HepG2 (cell line): ENCODE measurements around the gene GSK3A. TPM values are rescaled to one million over a fixed set of nuclear protein-coding genes. Genes with fewer than 3 reads are reported as not detected.

Experiments
- ERF ChIP-seq: IDR thresholded peaks from 2 replicates; pipeline ENCODE4 v1.6.1; 2018; ENCODE audit warnings: missing biosample characterization, missing genetic modification reagents
- FOXJ3 ChIP-seq: sonication (generic); formaldehyde crosslinking; IDR thresholded peaks from 2 replicates; pipeline ENCODE4 v1.4.0; 2020; ENCODE audit warnings: missing genetic modification reagents, mild to moderate bottlenecking, borderline replicate concordance
- HOXA3 ChIP-seq: sonication (generic); formaldehyde crosslinking; IDR thresholded peaks from 2 replicates; pipeline ENCODE4 v1.5.0; 2020; ENCODE audit warnings: missing genetic modification reagents
- JARID2 ChIP-seq: sonication (generic); formaldehyde crosslinking; IDR thresholded peaks from 2 replicates; pipeline ENCODE4 v1.8.1; 2023; ENCODE audit warnings: missing genetic modification reagents, inconsistent platforms; ENCODE audit not compliant: insufficient replicate concordance
- NFE2 ChIP-seq: sonication (generic); formaldehyde crosslinking; IDR thresholded peaks from 2 replicates; pipeline ENCODE4 v1.4.0; 2020; ENCODE audit warnings: missing genetic modification reagents
- NFYC ChIP-seq: IDR thresholded peaks from 2 replicates; pipeline ENCODE4 v1.6.1; 2016; ENCODE audit warnings: missing genetic modification reagents, missing compliant biosample characterization
- PAWR ChIP-seq: sonication (generic); formaldehyde crosslinking; IDR thresholded peaks from 2 replicates; pipeline ENCODE4 v1.4.0; 2020; ENCODE audit warnings: missing genetic modification reagents, mild to moderate bottlenecking, borderline replicate concordance
- PRDM4 ChIP-seq: sonication (generic); formaldehyde crosslinking; IDR thresholded peaks from 2 replicates; pipeline ENCODE4 v1.9.0; 2021; ENCODE audit warnings: missing genetic modification reagents, borderline replicate concordance
- RAD51 ChIP-seq: fragments of 450-650 bp; IDR thresholded peaks from 2 replicates; pipeline ENCODE4 v1.6.1; 2016; ENCODE audit warnings: borderline replicate concordance
- RFX5 ChIP-seq: IDR thresholded peaks from 2 replicates; pipeline ENCODE4 v1.6.1; 2011; ENCODE audit warnings: low read depth, low read length, improper control_type of control experiment
- SOX5 ChIP-seq: IDR thresholded peaks from 2 replicates; pipeline ENCODE4 v1.6.1; 2016; ENCODE audit warnings: borderline replicate concordance
- SP140L ChIP-seq: sonication (generic); formaldehyde crosslinking; IDR thresholded peaks from 2 replicates; pipeline ENCODE4 v1.4.0; 2020; ENCODE audit warnings: missing genetic modification reagents, borderline replicate concordance
- SP4 ChIP-seq: sonication (generic); formaldehyde crosslinking; IDR thresholded peaks from 2 replicates; pipeline ENCODE4 v1.8.1; 2023; ENCODE audit warnings: mild to moderate bottlenecking, missing genetic modification reagents
- TRIM24 ChIP-seq: sonication (generic); formaldehyde crosslinking; IDR thresholded peaks from 2 replicates; pipeline ENCODE4 v1.8.0; 2022; ENCODE audit warnings: mild to moderate bottlenecking, missing genetic modification reagents
- U2AF2 ChIP-seq: fragments of 200-400 bp; formaldehyde crosslinking; IDR thresholded peaks from 2 replicates; pipeline ENCODE4 v1.6.1; 2017; ENCODE audit warnings: low read depth, mild to moderate bottlenecking, low read length
- ZNF343 ChIP-seq: sonication (generic); formaldehyde crosslinking; IDR thresholded peaks from 2 replicates; pipeline ENCODE4 v1.4.0; 2020; ENCODE audit warnings: mild to moderate bottlenecking, missing genetic modification reagents
- ZNF382 ChIP-seq: sonication (generic); formaldehyde crosslinking; IDR thresholded peaks from 2 replicates; pipeline ENCODE4 v1.5.0; 2020; ENCODE audit warnings: missing genetic modification reagents, mild to moderate bottlenecking, borderline replicate concordance
- ZNF460 ChIP-seq: sonication (generic); formaldehyde crosslinking; IDR thresholded peaks from 2 replicates; pipeline ENCODE4 v1.5.1; 2020; ENCODE audit warnings: missing genetic modification reagents, mild to moderate bottlenecking, borderline replicate concordance
- ZNF556 ChIP-seq: sonication (generic); formaldehyde crosslinking; IDR thresholded peaks from 2 replicates; pipeline ENCODE4 v1.4.0; 2020; ENCODE audit warnings: mild to moderate bottlenecking, missing genetic modification reagents, borderline replicate concordance
- ZNF652 ChIP-seq: IDR thresholded peaks from 2 replicates; pipeline ENCODE4 v1.6.1; 2016; ENCODE audit warnings: low read depth, borderline replicate concordance
- ZNF816 ChIP-seq: sonication (generic); formaldehyde crosslinking; IDR thresholded peaks from 2 replicates; pipeline ENCODE4 v1.8.0; 2022; ENCODE audit warnings: missing genetic modification reagents, mild to moderate bottlenecking, borderline replicate concordance
- ZSCAN21 ChIP-seq: sonication (generic); formaldehyde crosslinking; IDR thresholded peaks from 2 replicates; pipeline ENCODE4 v1.8.0; 2022; ENCODE audit warnings: mild to moderate bottlenecking, missing genetic modification reagents, moderate library complexity, borderline replicate concordance
- ZZZ3 ChIP-seq: sonication (generic); formaldehyde crosslinking; IDR thresholded peaks from 2 replicates; pipeline ENCODE4 v1.4.0; 2020; ENCODE audit warnings: missing genetic modification reagents, mild to moderate bottlenecking, borderline replicate concordance
- polyA plus RNA-seq, 8 experiments: library from polyadenylated mRNA; depleted of rRNA in 3 of 8; stranded (reverse) in 7 of 8; unstranded in 1 of 8; fragments of >200 nt; fragmentation: Illumina TruSeq in 4 of 8; extraction: Trizol in 4 of 8; gene quantifications; 2 replicates each; pipeline versions ENCODE4 v1.2.1 to v1.2.3, GENCODE V29; 2011 to 2016; ENCODE audit warnings: low read depth in 4 of 8, missing spikeins in 1 of 8, mixed read lengths in 1 of 8; ENCODE audit not compliant: insufficient read depth in 1 of 8
- total RNA-seq, 5 experiments: library from RNA; depleted of rRNA; stranded (reverse); fragments of >200 nt; fragmentation: Illumina TruSeq; extraction: Trizol; gene quantifications; 2 replicates each; pipeline ENCODE4 v1.2.3, GENCODE V29; 2016; ENCODE audit warnings: low read depth in 1 of 5
- TF ChIP-seq, protein P1 (sequence below): sonication (generic); formaldehyde crosslinking; IDR thresholded peaks from 2 replicates; pipeline ENCODE4 v1.8.1; 2023; ENCODE audit warnings: missing genetic modification reagents, mild to moderate bottlenecking, borderline replicate concordance
- TF ChIP-seq, protein P2 (sequence below): sonication (generic); formaldehyde crosslinking; IDR thresholded peaks from 2 replicates; pipeline ENCODE4 v1.9.0; 2021; ENCODE audit warnings: missing genetic modification reagents, mild to moderate bottlenecking, borderline replicate concordance
- TF ChIP-seq, protein P3 (sequence below): sonication (generic); IDR thresholded peaks from 2 replicates; pipeline ENCODE4 v1.6.1; 2016; ENCODE audit warnings: low read depth, borderline replicate concordance

Gene GSK3A
- total and polyA plus RNA-seq, 2 of the 13 experiments (the other 11 are each of a cell fraction or from before 2014, with no cell fraction given): 16.9 to 52.5 TPM

DNA sequence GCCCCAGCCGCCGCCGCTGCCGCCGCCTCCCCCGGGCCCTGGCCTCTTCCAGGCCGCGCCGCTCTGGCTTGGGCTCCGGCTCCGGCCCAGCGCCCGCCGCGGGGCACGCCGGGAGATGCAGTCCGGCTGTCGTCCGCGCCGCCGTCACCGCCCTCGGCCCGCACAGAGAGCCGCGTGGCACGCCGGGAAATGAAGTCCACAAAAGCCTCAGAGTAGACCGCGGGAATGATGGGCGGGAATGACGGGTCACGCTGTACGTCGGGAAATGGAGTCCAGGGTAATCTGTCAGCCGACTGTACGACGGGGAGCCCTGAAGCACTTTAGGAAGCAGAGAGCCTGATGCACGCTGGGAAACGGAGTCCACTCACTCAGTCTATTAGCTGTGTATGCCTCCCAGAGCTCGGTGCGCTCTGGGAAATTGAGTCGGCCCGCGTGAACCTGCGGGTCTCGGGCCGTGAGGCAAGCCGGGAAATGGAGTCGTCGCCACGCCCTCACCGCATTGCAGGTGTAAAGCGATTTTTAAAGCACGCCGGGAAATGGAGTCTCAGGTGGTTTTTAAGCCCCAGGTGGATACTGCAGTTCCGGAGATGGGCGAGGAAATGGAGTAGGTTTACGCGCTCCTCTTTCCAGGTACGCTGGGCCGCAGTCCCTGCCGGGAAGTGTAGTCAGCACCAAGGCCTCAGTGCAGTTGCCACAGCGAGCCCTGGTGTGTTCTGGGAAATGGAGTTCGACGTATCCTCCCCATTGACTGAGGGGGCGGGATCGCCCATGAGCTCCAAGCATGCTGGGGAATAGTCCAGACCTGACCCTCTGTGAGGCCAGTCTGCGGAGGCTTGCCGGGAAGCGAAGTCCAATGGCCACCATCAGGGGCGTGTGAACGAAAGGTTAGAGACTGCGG is at the start of gene GSK3A (continued):
- TF ChIP-seq ZNF652 (peak; percentile 15; the same call in 1 of the 2 replicates), NFE2 (no peak), HOXA3 (CRISPR knock-in tag) (peak; percentile 81), JARID2 (CRISPR knock-in tag) (no peak), ERF (peak; percentile 40; the same call in 1 of the 2 replicates), ZZZ3 (CRISPR knock-in tag) (no peak; the same call in 1 of the 2 replicates), ZSCAN21 (CRISPR knock-in tag) (peak; percentile 53; the same call in 1 of the 2 replicates), TRIM24 (CRISPR knock-in tag) (no peak), ZNF382 (CRISPR knock-in tag) (no peak), PAWR (CRISPR knock-in tag) (no peak), ZNF556 (CRISPR knock-in tag) (no peak), FOXJ3 (CRISPR knock-in tag) (no peak), RFX5 (peak; percentile 13; the same call in 1 of the 2 replicates), ZNF460 (CRISPR knock-in tag) (no peak), U2AF2 (no peak), RAD51 (no peak), PRDM4 (CRISPR knock-in tag) (no peak), NFYC (CRISPR knock-in tag) (no peak; the same call in none of the 2 replicates), ZNF343 (CRISPR knock-in tag) (no peak), SP140L (no peak), SP4 (CRISPR knock-in tag) (peak; percentile 66), ZNF816 (CRISPR knock-in tag) (no peak), SOX5 (CRISPR knock-in tag) (peak; percentile 23; the same call in 1 of the 2 replicates)
- TF ChIP-seq, protein P1, sequence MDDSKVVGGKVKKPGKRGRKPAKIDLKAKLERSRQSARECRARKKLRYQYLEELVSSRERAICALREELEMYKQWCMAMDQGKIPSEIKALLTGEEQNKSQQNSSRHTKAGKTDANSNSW (CRISPR knock-in tag): no peak
- TF ChIP-seq, protein P2, sequence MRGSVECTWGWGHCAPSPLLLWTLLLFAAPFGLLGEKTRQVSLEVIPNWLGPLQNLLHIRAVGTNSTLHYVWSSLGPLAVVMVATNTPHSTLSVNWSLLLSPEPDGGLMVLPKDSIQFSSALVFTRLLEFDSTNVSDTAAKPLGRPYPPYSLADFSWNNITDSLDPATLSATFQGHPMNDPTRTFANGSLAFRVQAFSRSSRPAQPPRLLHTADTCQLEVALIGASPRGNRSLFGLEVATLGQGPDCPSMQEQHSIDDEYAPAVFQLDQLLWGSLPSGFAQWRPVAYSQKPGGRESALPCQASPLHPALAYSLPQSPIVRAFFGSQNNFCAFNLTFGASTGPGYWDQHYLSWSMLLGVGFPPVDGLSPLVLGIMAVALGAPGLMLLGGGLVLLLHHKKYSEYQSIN (CRISPR knock-in tag): no peak
- TF ChIP-seq, protein P3, sequence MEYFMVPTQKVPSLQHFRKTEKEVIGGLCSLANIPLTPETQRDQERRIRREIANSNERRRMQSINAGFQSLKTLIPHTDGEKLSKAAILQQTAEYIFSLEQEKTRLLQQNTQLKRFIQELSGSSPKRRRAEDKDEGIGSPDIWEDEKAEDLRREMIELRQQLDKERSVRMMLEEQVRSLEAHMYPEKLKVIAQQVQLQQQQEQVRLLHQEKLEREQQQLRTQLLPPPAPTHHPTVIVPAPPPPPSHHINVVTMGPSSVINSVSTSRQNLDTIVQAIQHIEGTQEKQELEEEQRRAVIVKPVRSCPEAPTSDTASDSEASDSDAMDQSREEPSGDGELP: peak; percentile 3; the same call in 1 of the 2 replicates
